ENCODE data around the gene KIAA2012.

GRCh38 chr2:202049092-202049728 lies 23.8 kb upstream of the KIAA2012 start:
- TF ChIP-seq CTCF (IDR thresholded peaks at IDR 0.05; ENCODE audit: borderline replicate concordance, extremely low read depth, low read length, poor library complexity, severe bottlenecking) (no peak), EZH2 (IDR thresholded peaks at IDR 0.05; ENCODE audit: borderline replicate concordance, low read depth, low read length, severe bottlenecking) (no peak)

Data from DND-41 (cell line).